Osteoblast (primary cell): ENCODE data around the gene CDYL2. TPM values are rescaled to one million over a fixed set of nuclear protein-coding genes. Genes with fewer than 3 reads are reported as not detected.

Source experiments
- DNase-seq: peaks from one replicate; pipeline ENCODE4 v3.0.0; 2011; ENCODE audit warnings: low spot score, mixed read lengths; ENCODE audit not compliant: insufficient read length; ENCODE audit errors: missing footprints
- H2AFZ ChIP-seq: 2 replicates; pipeline ENCODE4 v1.6.0; 2011; ENCODE audit warnings: mild to moderate bottlenecking, low read length
- H3K27ac ChIP-seq: 2 replicates; pipeline ENCODE4 v1.5.1; 2011; ENCODE audit warnings: mild to moderate bottlenecking, low read depth, low read length, moderate library complexity
- H3K27me3 ChIP-seq: 2 replicates; pipeline ENCODE4 v1.6.0; 2012; ENCODE audit warnings: mild to moderate bottlenecking, control low read depth, inconsistent platforms, low read length, moderate library complexity; ENCODE audit not compliant: insufficient read depth
- H3K36me3 ChIP-seq: 2 replicates; pipeline ENCODE4 v1.5.1; 2011; ENCODE audit warnings: mild to moderate bottlenecking, low read length, control low read depth, moderate library complexity; ENCODE audit not compliant: insufficient read depth
- H3K4me1 ChIP-seq: 2 replicates; pipeline ENCODE4 v1.5.1; 2011; ENCODE audit warnings: mild to moderate bottlenecking, low read length, control low read depth, moderate library complexity; ENCODE audit not compliant: insufficient read depth
- H3K4me2 ChIP-seq: 2 replicates; pipeline ENCODE4 v1.6.0; 2011; ENCODE audit warnings: mild to moderate bottlenecking, low read length; ENCODE audit not compliant: insufficient read depth
- H3K4me3 ChIP-seq: fragments of 200-600 bp; sonication (generic); 3 replicates; pipeline ENCODE4 v1.5.1; 2012; ENCODE audit warnings: mild to moderate bottlenecking, low read length, inconsistent platforms; ENCODE audit not compliant: insufficient read depth
- H3K79me2 ChIP-seq: 2 replicates; pipeline ENCODE4 v1.6.0; 2012; ENCODE audit warnings: mild to moderate bottlenecking, low read length, control low read depth, inconsistent platforms; ENCODE audit not compliant: insufficient read depth
- H3K9me3 ChIP-seq: 2 replicates; pipeline ENCODE4 v1.5.1; 2011; ENCODE audit warnings: low read depth, low read length, control low read depth
- H4K20me1 ChIP-seq: 2 replicates; pipeline ENCODE4 v1.6.0; 2012; ENCODE audit warnings: mild to moderate bottlenecking, low read length, control low read depth; ENCODE audit not compliant: insufficient read depth
- total RNA-seq: library from RNA; depleted of rRNA; stranded (reverse); fragments of >200 nt; gene quantifications from 2 replicates; pipeline ENCODE4 v1.2.3, GENCODE V29; 2012
- TF ChIP-seq, protein P1 (sequence below): IDR thresholded peaks from 2 replicates; pipeline ENCODE4 v1.5.1; 2011; ENCODE audit warnings: mild to moderate bottlenecking, low read depth, low read length, moderate library complexity; ENCODE audit errors: extremely low read depth

Gene CDYL2
- total RNA-seq, 1 donor, result 8.3 TPM

DNA sequence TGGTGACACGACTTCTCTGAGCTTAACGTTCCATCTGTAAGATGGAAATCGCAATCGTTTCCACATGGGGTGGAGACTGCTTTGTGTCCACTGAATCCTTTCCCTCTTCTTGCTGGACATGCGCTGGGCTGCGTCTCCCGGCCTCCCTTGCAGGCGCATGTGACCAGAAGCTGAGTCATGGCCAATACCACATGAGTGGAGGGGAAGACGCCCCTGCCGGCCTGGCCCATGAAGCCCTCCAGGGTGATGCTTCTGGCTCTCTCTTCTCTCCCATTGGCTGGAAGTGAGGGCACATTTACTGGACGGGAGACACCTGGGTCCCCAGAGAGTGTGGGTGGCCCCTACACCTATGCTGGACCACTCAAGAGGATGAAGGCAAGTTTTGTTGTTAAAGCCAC, 192.5 kb downstream of the CDYL2 start:
- no peaks in the 10 kb centered on the region for H3K79me2 ChIP-seq
- H3K27ac ChIP-seq, result no peak overlapping the region
- no peaks in the 10 kb centered on the region for H4K20me1 ChIP-seq
- no peak overlapping the region for H3K4me2 ChIP-seq
- peaks cover 6% of the 10 kb centered on the region for H3K4me1 ChIP-seq
- no peaks in the 10 kb centered on the region for H3K27me3 ChIP-seq
- no peak overlapping the region for H3K4me3 ChIP-seq
- H2AFZ ChIP-seq, result no peak overlapping the region
- H3K36me3 ChIP-seq, result no peaks in the 10 kb centered on the region
- no peaks in the 10 kb centered on the region for H3K9me3 ChIP-seq
- TF ChIP-seq, protein P1, sequence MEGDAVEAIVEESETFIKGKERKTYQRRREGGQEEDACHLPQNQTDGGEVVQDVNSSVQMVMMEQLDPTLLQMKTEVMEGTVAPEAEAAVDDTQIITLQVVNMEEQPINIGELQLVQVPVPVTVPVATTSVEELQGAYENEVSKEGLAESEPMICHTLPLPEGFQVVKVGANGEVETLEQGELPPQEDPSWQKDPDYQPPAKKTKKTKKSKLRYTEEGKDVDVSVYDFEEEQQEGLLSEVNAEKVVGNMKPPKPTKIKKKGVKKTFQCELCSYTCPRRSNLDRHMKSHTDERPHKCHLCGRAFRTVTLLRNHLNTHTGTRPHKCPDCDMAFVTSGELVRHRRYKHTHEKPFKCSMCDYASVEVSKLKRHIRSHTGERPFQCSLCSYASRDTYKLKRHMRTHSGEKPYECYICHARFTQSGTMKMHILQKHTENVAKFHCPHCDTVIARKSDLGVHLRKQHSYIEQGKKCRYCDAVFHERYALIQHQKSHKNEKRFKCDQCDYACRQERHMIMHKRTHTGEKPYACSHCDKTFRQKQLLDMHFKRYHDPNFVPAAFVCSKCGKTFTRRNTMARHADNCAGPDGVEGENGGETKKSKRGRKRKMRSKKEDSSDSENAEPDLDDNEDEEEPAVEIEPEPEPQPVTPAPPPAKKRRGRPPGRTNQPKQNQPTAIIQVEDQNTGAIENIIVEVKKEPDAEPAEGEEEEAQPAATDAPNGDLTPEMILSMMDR, result no peak
- DNase-seq, result no peak

DNA sequence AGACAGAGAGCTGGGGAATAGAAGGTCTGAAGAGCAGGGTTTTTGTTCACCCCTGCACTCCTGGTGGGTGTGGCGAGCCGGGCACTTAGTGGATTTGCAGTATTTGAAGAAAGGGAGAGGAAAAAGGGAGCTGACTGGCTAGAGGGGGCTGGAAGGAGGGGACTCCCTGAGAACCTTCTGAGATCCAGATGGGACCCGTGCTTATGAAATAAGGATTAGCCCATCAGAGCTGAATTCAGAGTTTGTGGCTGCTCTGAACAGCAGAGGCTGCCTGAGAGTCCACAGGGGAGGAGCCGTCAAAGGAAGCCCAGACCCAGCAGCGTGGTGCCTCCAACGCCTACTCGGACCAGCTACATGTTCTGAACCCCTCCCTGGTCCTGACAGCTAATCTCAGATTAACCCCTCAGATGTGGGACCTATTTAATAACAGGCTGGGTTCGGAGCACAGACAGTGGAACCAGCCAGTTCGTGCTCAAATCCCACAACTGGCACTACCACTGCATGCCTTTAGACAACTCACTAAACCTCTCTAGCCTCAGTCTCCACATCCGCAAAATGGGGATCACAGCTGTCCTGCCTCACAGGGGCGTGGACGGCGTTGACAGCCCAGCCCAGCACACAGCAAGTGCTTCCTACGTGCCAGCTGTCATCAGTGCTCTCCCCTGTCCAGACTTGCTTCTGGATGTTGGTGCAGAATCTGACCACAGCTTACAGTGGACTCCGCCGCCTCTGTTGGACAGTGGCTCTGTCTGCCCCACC, 193.0 kb downstream of the CDYL2 start:
- Histone ChIP-seq H3K9me3 (no peaks in the 10 kb centered on the region), H3K36me3 (no peaks in the 10 kb centered on the region), H2AFZ (no peak overlapping the region), H3K79me2 (no peaks in the 10 kb centered on the region), H3K27me3 (no peaks in the 10 kb centered on the region), H3K4me2 (no peak overlapping the region), H3K4me1 (peaks cover 6% of the 10 kb centered on the region), H3K4me3 (no peak overlapping the region), H4K20me1 (no peaks in the 10 kb centered on the region), H3K27ac (no peak overlapping the region)
- TF ChIP-seq, protein P1, result no peak
- DNase-seq, result no peak

DNA sequence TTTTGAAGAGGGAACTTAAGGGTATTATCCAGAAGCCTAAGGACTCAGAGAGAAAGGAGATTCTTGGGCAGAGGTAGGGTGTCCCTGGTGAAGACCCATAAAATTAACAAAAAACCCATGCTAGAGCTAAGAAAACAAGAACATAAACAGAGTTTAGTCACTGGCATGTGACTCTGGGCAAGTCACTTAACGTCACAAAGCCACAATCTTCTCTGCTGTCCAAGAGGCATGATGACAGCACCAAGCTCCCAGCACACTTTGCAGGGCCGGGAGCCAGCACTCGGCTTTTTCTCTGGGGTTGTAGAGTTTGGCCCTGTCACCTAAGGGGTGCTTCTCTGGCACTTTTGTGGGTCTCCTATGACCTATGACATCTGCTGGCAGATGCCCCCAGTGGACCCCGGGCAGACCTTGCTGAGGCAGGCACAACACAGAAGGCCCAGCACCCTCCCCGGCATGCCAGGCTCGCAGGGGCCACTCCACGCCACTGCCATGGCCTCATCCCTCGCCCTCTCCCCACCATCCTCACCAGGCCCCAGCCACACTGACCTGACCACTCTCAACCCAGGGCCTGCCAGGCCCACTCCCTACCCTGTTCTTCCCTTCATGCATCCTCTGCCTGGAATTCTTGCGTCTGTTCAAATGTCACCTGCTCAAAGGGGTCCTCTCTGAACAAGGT, 193.8 kb downstream of the CDYL2 start:
- Histone ChIP-seq H3K36me3 (no peaks in the 10 kb centered on the region), H2AFZ (no peak overlapping the region), H3K4me3 (no peak overlapping the region), H3K27me3 (no peaks in the 10 kb centered on the region), H4K20me1 (no peaks in the 10 kb centered on the region), H3K27ac (no peak overlapping the region), H3K9me3 (no peaks in the 10 kb centered on the region), H3K4me1 (peaks cover 6% of the 10 kb centered on the region), H3K79me2 (no peaks in the 10 kb centered on the region), H3K4me2 (no peak overlapping the region)
- DNase-seq, result peak; percentile 80
- TF ChIP-seq, protein P1, result no peak

DNA sequence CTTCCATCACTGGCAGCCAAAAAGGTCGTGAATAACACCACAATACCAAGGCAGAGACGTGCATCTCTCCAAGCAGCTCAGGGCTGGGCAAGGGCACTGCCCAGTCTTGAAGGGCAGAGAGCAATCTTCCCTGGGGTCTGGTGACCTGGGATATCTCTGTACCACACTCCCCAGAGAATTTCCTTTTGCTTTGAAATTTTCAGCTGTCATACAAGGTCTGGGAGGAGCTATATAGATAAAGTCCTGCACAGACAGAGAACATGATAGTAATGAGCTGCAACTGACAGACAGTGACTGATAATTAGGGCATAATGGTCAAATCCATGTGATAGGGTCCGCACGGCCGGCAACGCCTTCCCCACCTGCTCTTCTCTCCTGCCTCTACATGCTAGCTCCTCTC, 195.5 kb downstream of the CDYL2 start:
- Histone ChIP-seq H3K27ac (no peak overlapping the region), H3K27me3 (no peaks in the 10 kb centered on the region), H3K4me1 (no peaks in the 10 kb centered on the region), H3K79me2 (no peaks in the 10 kb centered on the region), H4K20me1 (no peaks in the 10 kb centered on the region), H3K36me3 (no peaks in the 10 kb centered on the region), H3K4me2 (no peak overlapping the region), H3K4me3 (no peak overlapping the region), H2AFZ (no peak overlapping the region), H3K9me3 (no peaks in the 10 kb centered on the region)
- no peak for DNase-seq
- TF ChIP-seq, protein P1, result no peak
